ENCODE data around the gene S100A10.

The S100A10 gene

GRCh38 chr1:151993734-151994496, at the start of gene S100A10:
TSS of gene S100A10 (minus strand) at chr1:151993859. CDS start at chr1:151986230, 7,629 bp downstream.
- DNase-seq = peak; percentile 39

- no peak for DNase-seq
These were observed 48.4 kb upstream of the S100A10 start for GRCh38 chr1:152042030-152042429.

GRCh38 chr1:152039886-152040285, 46.2 kb upstream of the S100A10 start:
- no peak for DNase-seq

GRCh38 chr1:152039461-152039860, 45.8 kb upstream of the S100A10 start:
- no peak for DNase-seq

GRCh38 chr1:152038871-152039270, 45.2 kb upstream of the S100A10 start:
- DNase-seq = no peak

- peak; percentile 81 for DNase-seq
These were observed 42.9 kb upstream of the S100A10 start, which contains the start of gene S100A11 for GRCh38 chr1:152036267-152037216. TSS of gene S100A11 (minus strand) at chr1:152037004. CDS start at chr1:152036915, 89 bp downstream.

- no peak for DNase-seq
These were observed 42.0 kb upstream of the S100A10 start for GRCh38 chr1:152035539-152036266.

- DNase-seq = peak; percentile 43
These were observed 41.2 kb upstream of the S100A10 start for GRCh38 chr1:152034654-152035538.

- no peak for DNase-seq
These were observed 40.6 kb upstream of the S100A10 start for GRCh38 chr1:152034324-152034653.

- no peak for DNase-seq
These were observed 36.2 kb upstream of the S100A10 start for GRCh38 chr1:152029929-152030211.

- DNase-seq = no peak
These were observed 35.7 kb upstream of the S100A10 start for GRCh38 chr1:152029144-152029928.

GRCh38 chr1:152026895-152027294, 33.2 kb upstream of the S100A10 start:
- no peak for DNase-seq

- no peak for DNase-seq
These were observed 30.6 kb upstream of the S100A10 start for GRCh38 chr1:152024223-152024622.

- no peak for DNase-seq
These were observed 29.6 kb upstream of the S100A10 start for GRCh38 chr1:152023221-152023620.

GRCh38 chr1:152022474-152022873, 28.8 kb upstream of the S100A10 start:
- DNase-seq = no peak

- no peak for DNase-seq
These were observed 27.9 kb upstream of the S100A10 start for GRCh38 chr1:152021569-152021968.

- no peak for DNase-seq
These were observed 27.2 kb upstream of the S100A10 start for GRCh38 chr1:152020849-152021248.

GRCh38 chr1:152018537-152018936, 24.9 kb upstream of the S100A10 start:
- no peak for DNase-seq

- DNase-seq = no peak
These were observed 22.1 kb upstream of the S100A10 start for GRCh38 chr1:152015766-152016165.

GRCh38 chr1:152014943-152015342, 21.3 kb upstream of the S100A10 start:
- DNase-seq = no peak

- no peak for DNase-seq
These were observed 20.1 kb upstream of the S100A10 start for GRCh38 chr1:152013664-152014237.

Data from GOT3 (cell line).